Mucosa of descending colon (tissue), 3 donors: ENCODE measurements around the gene FAM81A. TPM values are rescaled to one million over a fixed set of nuclear protein-coding genes. Genes with fewer than 3 reads are reported as not detected.
"Not testable (repeated sequence)": the region's sequence is repeated elsewhere in the genome, so short reads cannot be mapped to it uniquely, and the experiment has no call there.

ENCODE experiments used
- ATAC-seq: fragments of 200-7000 bp; cut with Tn5 transposase; one replicate; pipeline ENCODE4 v1.9.1; 2020; ENCODE audit warnings: mild to moderate bottlenecking, moderate library complexity
- DNase-seq, 3 donors: peaks; one replicate each; pipeline ENCODE4 v3.0.0-alpha.2; 2020
- H3K36me3 ChIP-seq: fragments of 200-600 bp; one replicate; pipeline ENCODE4 v1.8.0; 2021; ENCODE audit warnings: low read depth, mild to moderate bottlenecking
- H3K4me1 ChIP-seq: fragments of 200-600 bp; one replicate; pipeline ENCODE4 v1.8.0; 2021; ENCODE audit warnings: low read depth, mild to moderate bottlenecking
- H3K4me3 ChIP-seq: fragments of 200-600 bp; one replicate; pipeline ENCODE4 v1.8.0; 2021; ENCODE audit warnings: mild to moderate bottlenecking
- H3K9me3 ChIP-seq: fragments of 200-600 bp; one replicate; pipeline ENCODE4 v1.8.0; 2021; ENCODE audit warnings: mild to moderate bottlenecking
- CTCF ChIP-seq: fragments of 200-600 bp; IDR thresholded peaks from one replicate; pipeline ENCODE4 v1.8.0; 2022; ENCODE audit warnings: antibody characterized with exemption, mild to moderate bottlenecking
- intact Hi-C, 2 donors: fragments of 100-400 bp; cut with DNase I in 1 of 2; cut with micrococcal nuclease in 1 of 2; formaldehyde crosslinking; loops; one replicate each; pipeline versions ENCODE4 v1.11.0 to v1.11.1; 2022; cut with DNase I, micrococcal nuclease
- total RNA-seq, 3 donors: library from RNA; stranded (reverse); fragmentation: NEBNext Ultra II Directional in 2 of 3; extraction: Animal tissue kit (Norgen Biotek cat#: 25700) in 2 of 3; gene quantifications; one replicate each; pipeline versions ENCODE4 v1.2.1 to v1.2.4, GENCODE V29; 2021 to 2023
- donor health status: DM: no; HTN: no; CAD: no; lungs with moderate emphysema.
- donor health status: DM: no; HTN: no; CAD: no.
- donor health status: DM: no; HTN: yes; CAD: no.

FAM81A gene
- total RNA-seq, 3 donors from 2014 or later: 4.1 to 10.3 (median 9.7) TPM

DNA sequence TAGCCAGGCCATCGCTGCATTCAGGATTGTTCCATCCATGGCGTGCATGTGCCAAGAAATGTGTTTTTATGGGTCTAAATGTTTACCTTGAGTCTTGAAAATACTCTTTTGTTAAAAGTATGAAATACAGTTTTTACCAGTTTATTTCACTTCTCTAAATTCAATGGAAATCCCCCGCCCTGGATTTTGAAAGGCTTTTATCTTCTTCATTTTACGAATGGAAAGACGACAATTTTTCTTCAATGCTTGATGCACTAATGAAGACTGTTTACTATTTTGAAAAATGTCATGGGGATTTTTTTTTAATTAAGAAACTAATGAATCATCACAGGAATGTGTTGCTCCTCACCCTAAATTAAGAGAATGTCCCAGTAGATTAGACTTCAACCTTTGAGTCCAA, 83.5 kb downstream of the FAM81A start:
- H3K36me3 ChIP-seq: no peaks in the 10 kb centered on the region
- H3K4me3 ChIP-seq: no peak overlapping the region
- no peak for DNase-seq
- intact Hi-C loops: no loop called here
- ATAC-seq: no peak
- H3K9me3 ChIP-seq: no peaks in the 10 kb centered on the region
- H3K4me1 ChIP-seq: no peaks in the 10 kb centered on the region
- TF ChIP-seq CTCF: no peak

GRCh38 chr15:59522988-59523461, 85.0 kb downstream of the FAM81A start:
- Histone ChIP-seq H3K36me3 (no peaks in the 10 kb centered on the region), H3K4me3 (no peak overlapping the region), H3K4me1 (no peaks in the 10 kb centered on the region), H3K9me3 (no peaks in the 10 kb centered on the region)
- DNase-seq: no peak
- no peak for TF ChIP-seq CTCF
- no peak for ATAC-seq
- intact Hi-C loops: no loop called here

GRCh38 chr15:59523702-59524101, 85.7 kb downstream of the FAM81A start:
- ATAC-seq: no peak

GRCh38 chr15:59524331-59524731, 86.3 kb downstream of the FAM81A start:
- DNase-seq (no peak), ATAC-seq (peak; percentile 21)
- Histone ChIP-seq H3K4me1 (no peaks in the 10 kb centered on the region), H3K36me3 (no peaks in the 10 kb centered on the region), H3K9me3 (no peaks in the 10 kb centered on the region), H3K4me3 (no peak overlapping the region)
- no peak for TF ChIP-seq CTCF
- intact Hi-C loops: no loop called here

More at GRCh38 chr15:59523702-59524101, 85.7 kb downstream of the FAM81A start:
- no peaks in the 10 kb centered on the region for H3K36me3 ChIP-seq
- intact Hi-C loops: no loop called here
- no peak for TF ChIP-seq CTCF
- DNase-seq: no peak
- H3K4me3 ChIP-seq: no peak overlapping the region
- H3K9me3 ChIP-seq: no peaks in the 10 kb centered on the region
- H3K4me1 ChIP-seq: no peaks in the 10 kb centered on the region

GRCh38 chr15:59526466-59526865, 88.5 kb downstream of the FAM81A start:
- H3K4me1 ChIP-seq, intact Hi-C loops, ATAC-seq, H3K36me3 ChIP-seq, DNase-seq, H3K4me3 ChIP-seq, H3K9me3 ChIP-seq: not testable (repeated sequence)

DNA sequence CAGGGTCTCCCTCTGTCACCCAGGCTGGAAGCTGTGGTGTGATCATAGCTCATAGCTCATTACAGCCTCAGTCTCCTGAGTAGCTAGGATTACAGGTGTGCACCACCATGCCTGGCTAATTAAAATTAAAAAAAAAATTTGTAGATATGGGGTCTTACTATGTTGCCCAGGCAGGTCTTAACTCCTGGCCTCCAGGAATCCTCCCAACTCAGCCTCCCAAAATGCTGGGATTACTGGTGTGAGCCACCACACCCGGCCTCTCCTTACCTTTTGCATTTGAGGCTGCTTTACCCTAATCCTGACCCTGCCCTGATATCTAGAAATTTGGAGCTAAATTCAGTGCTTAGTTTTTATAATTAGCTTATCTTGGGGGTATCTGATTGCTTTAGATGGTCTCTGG, 90.4 kb downstream of the FAM81A start:
- Histone ChIP-seq H3K36me3 (no peaks in the 10 kb centered on the region), H3K4me1 (peaks cover 9% of the 10 kb centered on the region), H3K9me3 (no peaks in the 10 kb centered on the region), H3K4me3 (no peak overlapping the region)
- peak in 1 of 3 donors; percentile 8 for DNase-seq
- intact Hi-C loops: no loop called here
- TF ChIP-seq CTCF: no peak
- ATAC-seq: no peak
